IMR-90 (cell line): ENCODE measurements around the gene CLEC20A. TPM values are rescaled to one million over a fixed set of nuclear protein-coding genes. Genes with fewer than 3 reads are reported as not detected.
A peak's percentile ranks its signal among the peaks of the same experiment; 100 is the strongest.

Source experiments
- ATAC-seq: fragments of 200-7000 bp; cut with Tn5 transposase; 2 replicates; pipeline ENCODE4 v1.9.1; 2020; ENCODE audit warnings: low read depth, mild to moderate bottlenecking, moderate library complexity
- BruUV-seq: library from RNA; stranded (reverse); fragments of 400-500 nt; replicated peaks from 2 replicates; lab custom pipeline; 2021; lab: Mats Ljungman, UMichigan
- CTCF ChIA-PET: fragments of 300-600 bp; formaldehyde crosslinking; extraction: SDS; loops from one replicate; lab custom pipeline; 2021; ENCODE audit warnings: antibody characterized with exemption; lab: Yijun Ruan, JAX
- POLR2A ChIA-PET: fragments of 300-600 bp; sonication (Branson Sonifier 250); formaldehyde crosslinking; loops from one replicate; lab custom pipeline; 2022; ENCODE audit warnings: antibody characterized with exemption; ENCODE audit not compliant: unreplicated experiment; lab: Charles Lee
- DNase-seq: peaks from one replicate; pipeline ENCODE4 v3.0.0; 2013
- H2AFZ ChIP-seq: replicated peaks from 2 replicates; pipeline ENCODE3; 2013; ENCODE audit warnings: low read length, mild to moderate bottlenecking; ENCODE audit not compliant: poor library complexity
- H2AK5ac ChIP-seq: 2 replicates; pipeline ENCODE4 v1.6.1; 2013; ENCODE audit warnings: low read depth, low read length, inconsistent platforms
- H2AK9ac ChIP-seq: replicated peaks from 2 replicates; pipeline ENCODE3; 2013; ENCODE audit warnings: mild to moderate bottlenecking, low read depth, low read length, moderate library complexity; ENCODE audit not compliant: poor library complexity
- H2BK120ac ChIP-seq: 2 replicates; pipeline ENCODE4 v1.6.1; 2013; ENCODE audit warnings: low read depth, low read length, inconsistent platforms
- H2BK15ac ChIP-seq: 3 replicates; pipeline ENCODE4 v1.6.1; 2013; ENCODE audit warnings: low read depth, low read length, inconsistent platforms
- H2BK20ac ChIP-seq: 2 replicates; pipeline ENCODE4 v1.6.1; 2013; ENCODE audit warnings: low read depth, mild to moderate bottlenecking, inconsistent platforms, low read length, moderate library complexity
- H2BK5ac ChIP-seq: 2 replicates; pipeline ENCODE4 v1.6.1; 2013; ENCODE audit warnings: mild to moderate bottlenecking, low read depth, low read length, inconsistent platforms; ENCODE audit not compliant: poor library complexity, severe bottlenecking
- H3K14ac ChIP-seq: replicated peaks from 2 replicates; pipeline ENCODE4 v1.6.1; 2013; ENCODE audit warnings: low read depth, low read length, inconsistent platforms
- H3K18ac ChIP-seq: 2 replicates; pipeline ENCODE4 v1.6.1; 2013; ENCODE audit warnings: low read depth, low read length, control low read depth
- H3K23ac ChIP-seq: 2 replicates; pipeline ENCODE4 v1.6.1; 2013; ENCODE audit warnings: low read depth, low read length, inconsistent platforms
- H3K27ac ChIP-seq: 2 replicates; pipeline ENCODE4 v1.5.1; 2013; ENCODE audit warnings: mild to moderate bottlenecking, control low read depth, low read length; ENCODE audit not compliant: insufficient read depth
- H3K27me3 ChIP-seq: 2 replicates; pipeline ENCODE4 v1.6.1; 2013; ENCODE audit warnings: low read length; ENCODE audit not compliant: control insufficient read depth, insufficient read depth
- H3K36me3 ChIP-seq: 2 replicates; pipeline ENCODE4 v1.6.1; 2013; ENCODE audit warnings: low read length, mixed read lengths; ENCODE audit not compliant: control insufficient read depth, insufficient read depth
- H3K4ac ChIP-seq: 2 replicates; pipeline ENCODE4 v1.6.1; 2013; ENCODE audit warnings: low read depth, low read length, inconsistent platforms
- H3K4me1 ChIP-seq: 2 replicates; pipeline ENCODE4 v1.6.1; 2013; ENCODE audit warnings: low read length, mixed read lengths; ENCODE audit not compliant: control insufficient read depth, insufficient read depth
- H3K4me2 ChIP-seq: 2 replicates; pipeline ENCODE4 v1.6.1; 2013; ENCODE audit warnings: low read depth, mild to moderate bottlenecking, control low read depth, low read length, moderate library complexity
- H3K4me3 ChIP-seq: 2 replicates; pipeline ENCODE4 v1.5.1; 2013; ENCODE audit warnings: low read depth, mild to moderate bottlenecking, control low read depth, low read length, moderate library complexity; ENCODE audit not compliant: insufficient read depth
- H3K56ac ChIP-seq: 2 replicates; pipeline ENCODE4 v1.6.1; 2013; ENCODE audit warnings: low read length, inconsistent platforms; ENCODE audit not compliant: insufficient read depth; ENCODE audit errors: extremely low read depth
- H3K79me1 ChIP-seq, 2 experiments: 2 replicates each; pipeline ENCODE4 v1.6.1; 2013; ENCODE audit warnings: low read length in 2 of 2, inconsistent platforms in 1 of 2, low read depth in 1 of 2
- H3K9ac ChIP-seq: 2 replicates; pipeline ENCODE4 v1.6.1; 2013; ENCODE audit warnings: low read depth, low read length, control low read depth
- H3K9me1 ChIP-seq: 2 replicates; pipeline ENCODE4 v1.6.1; 2013; ENCODE audit warnings: low read length, inconsistent platforms; ENCODE audit not compliant: insufficient read depth
- H3K9me3 ChIP-seq: 2 replicates; pipeline ENCODE4 v1.6.1; 2013; ENCODE audit warnings: low read length; ENCODE audit not compliant: control insufficient read depth, insufficient read depth
- H4K20me1 ChIP-seq: 2 replicates; pipeline ENCODE4 v1.6.1; 2013; ENCODE audit warnings: low read length, inconsistent platforms; ENCODE audit not compliant: insufficient read depth
- H4K5ac ChIP-seq: 2 replicates; pipeline ENCODE4 v1.6.1; 2013; ENCODE audit warnings: mild to moderate bottlenecking, low read depth, low read length, control low read depth
- H4K8ac ChIP-seq, 2 experiments: 2 replicates each; pipeline ENCODE4 v1.6.1; 2013; ENCODE audit warnings: low read depth in 2 of 2, low read length in 2 of 2, control low read depth in 1 of 2, inconsistent platforms in 1 of 2
- H4K91ac ChIP-seq: 2 replicates; pipeline ENCODE4 v1.6.1; 2013; ENCODE audit warnings: low read depth, low read length, inconsistent platforms; ENCODE audit not compliant: insufficient read depth
- BHLHE40 ChIP-seq: fragments of 150-350 bp; IDR thresholded peaks from 2 replicates; pipeline ENCODE4 v1.6.1; 2016; ENCODE audit warnings: mild to moderate bottlenecking, low read depth, low read length
- MXI1 ChIP-seq: IDR thresholded peaks from 2 replicates; pipeline ENCODE4 v1.6.1; 2012; ENCODE audit warnings: low read depth, mild to moderate bottlenecking, low read length, moderate library complexity, borderline replicate concordance
- NFE2L2 ChIP-seq: fragments of 150-350 bp; IDR thresholded peaks from 2 replicates; pipeline ENCODE4 v1.6.1; 2016; ENCODE audit warnings: low read depth, mild to moderate bottlenecking, low read length
- POLR2A ChIP-seq: IDR thresholded peaks from 2 replicates; pipeline ENCODE4 v1.6.1; 2012; ENCODE audit warnings: mild to moderate bottlenecking, low read depth, low read length
- RCOR1 ChIP-seq: IDR thresholded peaks from 2 replicates; pipeline ENCODE4 v1.6.1; 2012; ENCODE audit warnings: mild to moderate bottlenecking, low read length, improper control_type of control experiment; ENCODE audit not compliant: insufficient replicate concordance
- SMC3 ChIP-seq: fragments of 150-350 bp; IDR thresholded peaks from 2 replicates; pipeline ENCODE4 v1.6.1; 2016; ENCODE audit warnings: low read depth, mild to moderate bottlenecking, antibody characterized with exemption, low read length, moderate library complexity
- WGBS, 2 experiments: methylation state at CpG; one replicate each; pipeline versions ENCODE4 v1.1.5 to v1.1.7; 2013; ENCODE audit warnings: missing lambda C conversion rate in 2 of 2; ENCODE audit not compliant: insufficient read length in 1 of 2; ENCODE audit errors: extremely low coverage in 2 of 2; 5-methylcytosine and 5-hydroxymethylcytosine counted together
- dilution Hi-C: fragments of 300-500 bp; cut with HindIII; formaldehyde crosslinking; loops from one replicate; pipeline ENCODE4 v1.14.3; 2018; ENCODE audit warnings: low sequenced_read_pairs; ENCODE audit not compliant: unreplicated experiment
- in situ Hi-C: fragments of 300-500 bp; cut with MboI; formaldehyde crosslinking; loops from 3 replicates; pipeline ENCODE4 v1.14.3; 2019; ENCODE audit warnings: low sequenced_read_pairs, inconsistent platforms, mixed read lengths
- intact Hi-C: fragments of 100-400 bp; cut with micrococcal nuclease; formaldehyde crosslinking; loops from 2 replicates; pipeline ENCODE4 v1.10.0; 2022
- polyA plus RNA-seq, 3 experiments: library from polyadenylated mRNA; depleted of rRNA; stranded (reverse); fragments of >200 nt; gene quantifications; 2 replicates each; pipeline ENCODE4 v1.2.3, GENCODE V29; 2012; ENCODE audit warnings: low replicate concordance in 1 of 3
- total RNA-seq: library from RNA; depleted of rRNA; stranded (reverse); fragments of >200 nt; gene quantifications from 2 replicates; pipeline ENCODE4 v1.2.3, GENCODE V29; 2012

Gene CLEC20A
- total and polyA plus RNA-seq, 2 of the 4 experiments (the other 2 are of a cell fraction) = not detected

DNA sequence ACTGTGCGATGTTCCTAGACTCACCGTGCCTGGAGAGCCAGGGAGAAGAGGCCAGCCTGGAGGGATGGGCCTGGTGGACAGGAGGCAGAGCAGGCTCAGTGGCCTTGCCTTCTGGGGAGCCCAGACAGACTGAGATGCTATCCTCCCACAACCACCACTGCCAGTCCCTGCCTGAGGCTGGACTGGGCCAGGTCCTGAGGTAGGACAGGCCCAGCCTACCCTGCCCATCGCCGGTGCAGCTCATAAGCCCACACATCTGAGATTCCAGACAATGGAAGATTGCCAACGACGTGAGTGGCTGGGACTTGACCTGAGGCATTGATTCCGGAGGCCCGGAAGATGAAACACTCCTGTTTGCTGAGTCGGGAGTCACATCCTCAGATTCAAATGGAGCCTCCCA, 5.8 kb downstream of the CLEC20A start:
- no peaks in the 10 kb centered on the region for H3K79me1 ChIP-seq
- H3K4me3 ChIP-seq = no peak overlapping the region
- no TSS peak for BruUV-seq
- no peak overlapping the region for H3K14ac ChIP-seq
- intact Hi-C loops = loop anchor here (10.0 kb wide), 1 partner anchor 536 kb away; no protein-coding TSS in a partner anchor
- no peak overlapping the region for H2BK15ac ChIP-seq
- H2BK20ac ChIP-seq = no peak overlapping the region
- DNase-seq (no peak), ATAC-seq (no peak)
- H3K23ac ChIP-seq = no peak overlapping the region
- H3K9me1 ChIP-seq = no peaks in the 10 kb centered on the region
- in situ Hi-C loops = no loop called here
- no peaks in the 10 kb centered on the region for H3K36me3 ChIP-seq
- no peak overlapping the region for H3K18ac ChIP-seq
- H4K5ac ChIP-seq = no peak overlapping the region
- no peak overlapping the region for H2BK120ac ChIP-seq
- H4K20me1 ChIP-seq = no peaks in the 10 kb centered on the region
- WGBS, 2 experiments = 88% methylated on average over 4 of the region's 9 CpGs; no CpG with 5 or more reads in 1 of the 2 experiments
- H3K9me3 ChIP-seq = no peaks in the 10 kb centered on the region
- no peak overlapping the region for H3K4ac ChIP-seq
- POLR2A ChIA-PET = no interaction called here
- no peak overlapping the region for H2AFZ ChIP-seq
- H4K8ac ChIP-seq = no peak overlapping the region
- no peaks in the 10 kb centered on the region for H3K4me1 ChIP-seq
- H3K9ac ChIP-seq = no peak overlapping the region
- H2BK5ac ChIP-seq = no peak overlapping the region
- dilution Hi-C loops = no loop called here
- TF ChIP-seq RCOR1 (no peak), BHLHE40 (no peak), SMC3 (no peak), NFE2L2 (no peak), POLR2A (no peak), MXI1 (no peak)
- no peak overlapping the region for H4K91ac ChIP-seq
- no peak overlapping the region for H3K56ac ChIP-seq
- H3K4me2 ChIP-seq = no peak overlapping the region
- no peak overlapping the region for H2AK5ac ChIP-seq
- H3K27ac ChIP-seq = no peak overlapping the region
- CTCF ChIA-PET = no interaction called here
- peaks cover 5% of the 10 kb centered on the region; the same call in 1 of the 2 replicates for H3K27me3 ChIP-seq
- peak overlapping the region; percentile 24 for H2AK9ac ChIP-seq
